ENCODE data around the gene TTC34. TPM values are rescaled to one million over a fixed set of nuclear protein-coding genes. Genes with fewer than 3 reads are reported as not detected.
"Not testable (repeated sequence)": the region's sequence is repeated elsewhere in the genome, so short reads cannot be mapped to it uniquely, and the experiment has no call there.

TTC34 gene
- total and polyA plus RNA-seq, 2 of the 13 experiments (the other 11 are each of a cell fraction or from before 2014, with no cell fraction given), result 0.07 to 0.11 TPM

DNA sequence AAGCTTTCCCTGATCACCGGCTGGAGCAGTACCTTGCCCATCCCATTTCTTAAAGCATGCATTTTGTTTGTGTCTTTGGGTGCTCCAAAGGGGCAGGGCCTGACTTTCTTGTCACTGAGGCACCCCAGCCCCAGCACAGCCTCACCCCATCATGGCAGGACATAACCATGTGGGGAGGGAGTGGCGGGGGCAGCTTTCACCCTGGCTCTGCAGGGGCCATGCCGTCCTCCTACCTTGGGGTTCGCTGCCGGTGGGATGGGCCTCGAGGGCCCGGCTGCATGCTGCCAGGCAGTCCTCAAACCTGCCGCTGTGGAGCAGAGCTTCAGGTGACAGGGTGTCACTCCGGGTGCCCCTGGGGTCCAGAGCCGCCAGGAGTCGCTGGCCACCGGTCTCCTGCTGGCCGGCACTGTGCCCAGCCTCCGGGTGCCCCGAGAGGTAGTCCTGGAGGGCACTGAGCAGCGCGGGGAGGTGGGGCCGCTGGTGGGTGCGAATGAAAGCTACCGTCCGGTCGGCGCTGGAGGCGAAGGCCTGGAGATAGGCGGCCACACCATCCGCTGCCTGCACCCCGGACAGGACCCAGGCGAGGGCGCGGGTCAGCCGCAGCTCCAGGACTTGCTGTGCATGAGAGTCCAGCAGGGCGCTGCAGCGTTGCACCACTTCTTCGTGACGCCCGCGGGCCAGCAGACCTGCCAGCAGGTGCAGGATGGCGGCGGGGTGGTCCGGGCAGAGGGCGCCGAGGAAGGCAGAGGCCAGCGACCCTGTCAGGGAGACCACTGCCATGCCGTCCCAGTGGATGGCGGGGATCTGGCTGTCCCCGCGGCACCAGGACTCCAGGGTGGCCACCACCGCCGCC lies 1.5 kb downstream of the TTC34 start:
- H3K27me3 ChIP-seq (ENCODE audit: control insufficient read depth in 1 of 2, insufficient read depth in 2 of 2, low read length in 2 of 2), result peaks cover 13 to 46% of the 10 kb centered on the region in 2 experiments
- no peak overlapping the region for H2AFZ ChIP-seq (ENCODE audit: low read length)
- no TSS peak for BruUV-seq (replicated peaks)
- no peak overlapping the region for H3K4me3 ChIP-seq (replicated peaks in 1 of 3; ENCODE audit: insufficient read depth in 1 of 3, low read depth in 2 of 3, low read length in 3 of 3)
- H3K36me3 ChIP-seq (replicated peaks in 1 of 2; ENCODE audit: control insufficient read depth in 1 of 2, insufficient read depth in 2 of 2, low read length in 2 of 2), result no peaks in the 10 kb centered on the region
- ATAC-seq (no peak), DNase-seq (ENCODE audit: low spot score) (no peak), FAIRE-seq (no peak)
- in situ Hi-C loops (cut with HindIII; ENCODE audit: extremely low pct_ligation_motif_present, low pct_unique_long_range_greater_than_20kb), result no loop called here
- H3K9me3 ChIP-seq (ENCODE audit: low read length), result peaks cover 6% of the 10 kb centered on the region; the same call in 1 of the 2 replicates
- intact Hi-C loops (cut with micrococcal nuclease; ENCODE audit: unreplicated experiment), result no loop called here
- ChIA-PET CTCF (ENCODE audit: low intra/inter-chr PET ratio, low total read pairs) (no interaction called here), POLR2A (no interaction called here)
- no peak for TF ChIP-seq TOE1 (CRISPR knock-in tag; IDR thresholded peaks at IDR 0.05)
- no peak for TF ChIP-seq GTF3A (CRISPR knock-in tag; conservative IDR thresholded peaks at IDR 0.05)
- TF ChIP-seq YY1 (IDR thresholded peaks at IDR 0.05; ENCODE audit: insufficient read depth, insufficient replicate concordance, low read depth, low read length), result no peak
- H3K27ac ChIP-seq (ENCODE audit: extremely low read length, insufficient read depth, low read length), result no peak overlapping the region
- H3K79me2 ChIP-seq (ENCODE audit: insufficient read depth, low read length), result no peaks in the 10 kb centered on the region
- no peaks in the 10 kb centered on the region for H4K20me1 ChIP-seq (ENCODE audit: insufficient read depth, low read length)
- H3K4me2 ChIP-seq (ENCODE audit: low read depth, low read length), result no peak overlapping the region
- no peak overlapping the region for H3K9ac ChIP-seq (ENCODE audit: insufficient read depth, low read depth, low read length)
- H3K4me1 ChIP-seq (ENCODE audit: insufficient read depth, low read length), result no peaks in the 10 kb centered on the region
- WGBS (ENCODE audit: low lambda C conversion rate), result 29% methylated on average over 19 of the region's 49 CpGs

GRCh38 chr1:2798958-2799357 lies 2.5 kb downstream of the TTC34 start:
- ATAC-seq; POLR2A ChIA-PET; intact Hi-C loops (cut with micrococcal nuclease; ENCODE audit: unreplicated experiment); BruUV-seq (replicated peaks); H4K20me1 ChIP-seq (ENCODE audit: insufficient read depth, low read length); DNase-seq (ENCODE audit: low spot score); CTCF ChIA-PET (ENCODE audit: low intra/inter-chr PET ratio, low total read pairs); H3K79me2 ChIP-seq (ENCODE audit: insufficient read depth, low read length); H3K9ac ChIP-seq (ENCODE audit: insufficient read depth, low read depth, low read length); H3K4me3 ChIP-seq (replicated peaks in 1 of 3; ENCODE audit: insufficient read depth in 1 of 3, low read depth in 2 of 3, low read length in 3 of 3); in situ Hi-C loops (cut with HindIII; ENCODE audit: extremely low pct_ligation_motif_present, low pct_unique_long_range_greater_than_20kb); H3K4me1 ChIP-seq (ENCODE audit: insufficient read depth, low read length); H3K4me2 ChIP-seq (ENCODE audit: low read depth, low read length); FAIRE-seq; H2AFZ ChIP-seq (ENCODE audit: low read length); H3K36me3 ChIP-seq (replicated peaks in 1 of 2; ENCODE audit: control insufficient read depth in 1 of 2, insufficient read depth in 2 of 2, low read length in 2 of 2); H3K27ac ChIP-seq (ENCODE audit: extremely low read length, insufficient read depth, low read length): not testable (repeated sequence)
- 51% methylated on average over 7 of the region's 7 CpGs for WGBS (ENCODE audit: low lambda C conversion rate)
- peaks cover 14% of the 10 kb centered on the region; the same call in 1 of the 2 replicates for H3K9me3 ChIP-seq (ENCODE audit: low read length)
- H3K27me3 ChIP-seq (ENCODE audit: control insufficient read depth in 1 of 2, insufficient read depth in 2 of 2, low read length in 2 of 2), result peaks cover 10 to 35% of the 10 kb centered on the region in 2 experiments

Data from HepG2 (cell line).